GM12872 (cell line): Measurements from ENCODE around the gene CDCA4.

Source experiments
- CTCF ChIP-seq: IDR thresholded peaks from 3 replicates; pipeline ENCODE4 v1.5.1; 2011; ENCODE audit warnings: low read depth, mild to moderate bottlenecking, low read length, moderate library complexity; ENCODE audit not compliant: insufficient read depth

CDCA4 gene

GRCh38 chr14:104985675-104986486, 35.0 kb downstream of the CDCA4 start, which contains the start of gene CLBA1:
CLBA1 (plus strand) TSS chr14:104985788; CDS start chr14:104986432, 644 bp downstream.
- no peak for TF ChIP-seq CTCF

GRCh38 chr14:104984056-104984894, 36.6 kb downstream of the CDCA4 start:
- no peak for TF ChIP-seq CTCF

- TF ChIP-seq CTCF, result no peak
These were observed 37.6 kb downstream of the CDCA4 start for GRCh38 chr14:104983231-104983721.

- no peak for TF ChIP-seq CTCF
These were observed 38.2 kb downstream of the CDCA4 start for GRCh38 chr14:104982548-104983230.

GRCh38 chr14:104981699-104982541, 39.0 kb downstream of the CDCA4 start:
- no peak for TF ChIP-seq CTCF

GRCh38 chr14:104980611-104981531, 40.0 kb downstream of the CDCA4 start:
- TF ChIP-seq CTCF, result no peak
